Breast epithelium (tissue), 4 donors: Measurements from ENCODE around the gene DDX3X. TPM values are rescaled to one million over a fixed set of nuclear protein-coding genes. Genes with fewer than 3 reads are reported as not detected.

ENCODE experiments used
- DNase-seq, 2 donors: peaks; one replicate each; pipeline ENCODE4 v3.0.0-alpha.2; 2019; ENCODE audit warnings: low spot score in 2 of 2
- H3K27ac ChIP-seq, 2 donors: fragments of 200-600 bp; sonication (generic) in 1 of 2; one replicate each; pipeline ENCODE4 v1.5.1; 2016 to 2019; ENCODE audit warnings: mild to moderate bottlenecking in 1 of 2
- H3K27me3 ChIP-seq, 2 donors: fragments of 200-600 bp; sonication (generic) in 1 of 2; one replicate each; pipeline versions ENCODE4 v1.5.1 to v1.6.0; 2017 to 2019; ENCODE audit warnings: control low read depth in 1 of 2, mild to moderate bottlenecking in 1 of 2
- H3K36me3 ChIP-seq: fragments of 200-600 bp; one replicate; pipeline ENCODE4 v1.5.1; 2019
- H3K4me1 ChIP-seq, 2 donors: fragments of 200-600 bp; sonication (generic); one replicate each; pipeline ENCODE4 v1.5.1; 2016 to 2019; ENCODE audit warnings: control low read depth in 1 of 2
- H3K4me3 ChIP-seq, 3 donors: fragments of 200-600 bp; sonication (generic); 1 replicate in 2 of 3; 2 replicates in 1 of 3; pipeline ENCODE4 v1.5.1; 2016 to 2019; ENCODE audit warnings: mild to moderate bottlenecking in 3 of 3, moderate library complexity in 2 of 3
- H3K9me3 ChIP-seq, 2 donors: fragments of 200-600 bp; sonication (generic) in 1 of 2; one replicate each; pipeline ENCODE4 v1.5.1; 2016 to 2019; ENCODE audit warnings: control low read depth in 1 of 2
- CTCF ChIP-seq, 3 donors: fragments of 450-650 bp; IDR thresholded peaks; one replicate each; pipeline ENCODE4 v1.5.1; 2016 to 2017; ENCODE audit warnings: antibody characterized with exemption in 3 of 3, mild to moderate bottlenecking in 3 of 3, moderate library complexity in 3 of 3
- POLR2A ChIP-seq: fragments of 450-650 bp; IDR thresholded peaks from one replicate; pipeline ENCODE4 v1.6.1; 2016; ENCODE audit warnings: antibody characterized with exemption, mild to moderate bottlenecking, moderate library complexity
- POLR2AphosphoS5 ChIP-seq, 3 donors: sonication (generic); formaldehyde crosslinking; IDR thresholded peaks; one replicate each; pipeline ENCODE4 v1.6.1; 2017; ENCODE audit warnings: antibody characterized with exemption in 3 of 3
- intact Hi-C: fragments of 100-400 bp; cut with DNase I; formaldehyde crosslinking; loops from one replicate; pipeline ENCODE4 v1.15.1; 2023; ENCODE audit warnings: low total_unique reads
- total RNA-seq, 3 donors: library from RNA; depleted of rRNA; stranded (reverse); fragments of >200 nt; gene quantifications; one replicate each; pipeline ENCODE4 v1.1.0, GENCODE V29; 2016

The DDX3X gene
- total RNA-seq, 3 donors from 2014 or later: 239 to 375 (median 248) TPM

DNA sequence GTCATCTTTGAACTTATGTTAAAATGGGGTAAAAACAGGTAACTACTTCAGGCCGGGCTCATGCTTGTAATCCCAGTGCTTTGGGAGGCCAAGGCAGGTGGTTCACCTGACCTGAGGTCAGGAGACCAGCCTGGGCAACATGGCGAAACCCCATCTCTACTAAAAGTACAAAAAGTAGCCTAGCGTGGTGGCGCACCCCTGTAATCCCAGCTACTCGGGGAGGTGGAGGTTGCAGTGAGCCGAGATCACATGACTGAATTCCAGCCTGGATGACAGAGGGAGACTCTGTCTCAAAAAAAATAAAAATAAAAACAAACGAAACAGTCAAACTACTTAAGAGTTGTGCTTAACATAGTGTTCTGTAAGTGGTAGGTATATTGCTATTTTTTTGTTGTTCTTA lies 2.5 kb downstream of the DDX3X start:
- Histone ChIP-seq H3K27ac (peak overlapping the region; percentile 100), H3K4me3 (peak overlapping the region; percentile 82 to 97 (median 92)), H3K9me3 (no peaks in the 10 kb centered on the region), H3K36me3 (peaks cover 2% of the 10 kb centered on the region), H3K27me3 (no peaks in the 10 kb centered on the region), H3K4me1 (peaks cover 0 to 30% of the 10 kb centered on the region in 2 donors)
- no peak for DNase-seq
- intact Hi-C loops: no loop called here
- no peak for TF ChIP-seq CTCF (IDR thresholded peaks at IDR 0.05)
- TF ChIP-seq POLR2A: no peak
- peak in 1 of 3 donors; percentile 50 for TF ChIP-seq POLR2AphosphoS5 (IDR thresholded peaks at IDR 0.05)

- Histone ChIP-seq H3K27ac (no peak overlapping the region), H3K4me3 (peak overlapping the region; percentile 82 to 97 (median 92)), H3K27me3 (no peaks in the 10 kb centered on the region), H3K9me3 (no peaks in the 10 kb centered on the region), H3K36me3 (peaks cover 5% of the 10 kb centered on the region), H3K4me1 (peaks cover 0 to 30% of the 10 kb centered on the region in 2 donors)
- no peak for DNase-seq
- intact Hi-C loops: no loop called here
- TF ChIP-seq CTCF (IDR thresholded peaks at IDR 0.05): no peak
Observed at GRCh38 chrX:41337140-41337539, 3.2 kb downstream of the DDX3X start.

DNA sequence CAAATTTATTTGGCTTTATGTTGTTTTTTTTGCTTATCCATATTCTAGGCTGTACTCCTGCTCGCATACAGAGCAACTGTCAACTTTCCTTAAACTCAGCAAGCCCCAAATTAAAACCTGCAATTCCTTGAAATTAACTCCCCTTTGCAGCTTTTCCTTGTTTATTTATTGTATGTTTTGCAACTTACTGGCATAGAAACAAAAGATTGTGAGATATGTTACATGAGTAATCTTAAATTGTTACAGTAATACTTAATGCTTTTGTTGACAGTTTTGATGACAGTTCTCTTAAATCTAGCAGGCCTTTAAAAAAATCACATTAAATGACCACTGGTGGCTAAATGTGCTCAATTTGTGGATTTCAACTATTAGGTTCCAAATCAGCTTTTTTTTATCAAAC lies 4.5 kb downstream of the DDX3X start:
- TF ChIP-seq POLR2AphosphoS5 (IDR thresholded peaks at IDR 0.05) (no peak), CTCF (IDR thresholded peaks at IDR 0.05) (no peak), POLR2A (no peak)
- peaks cover 17% of the 10 kb centered on the region for H3K36me3 ChIP-seq
- H3K4me1 ChIP-seq: peaks cover 0 to 30% of the 10 kb centered on the region in 2 donors
- no peak for DNase-seq
- no peaks in the 10 kb centered on the region for H3K9me3 ChIP-seq
- peak overlapping the region in 2 of 3 donors; percentile 92 to 97 for H3K4me3 ChIP-seq
- H3K27ac ChIP-seq: peak overlapping the region in 1 of 2 donors; percentile 7
- intact Hi-C loops: no loop called here
- no peaks in the 10 kb centered on the region for H3K27me3 ChIP-seq

- no peaks in the 10 kb centered on the region for H3K27me3 ChIP-seq
- no peak for DNase-seq
- peaks cover 17% of the 10 kb centered on the region for H3K36me3 ChIP-seq
- peak overlapping the region; percentile 4 to 35 for H3K27ac ChIP-seq
- intact Hi-C loops: no loop called here
- TF ChIP-seq CTCF (IDR thresholded peaks at IDR 0.05): no peak
- no peak for TF ChIP-seq POLR2A
- TF ChIP-seq POLR2AphosphoS5 (IDR thresholded peaks at IDR 0.05): no peak
- H3K9me3 ChIP-seq: no peaks in the 10 kb centered on the region
- peak overlapping the region in 2 of 3 donors; percentile 1 to 46 for H3K4me3 ChIP-seq
- peaks cover 0 to 30% of the 10 kb centered on the region in 2 donors for H3K4me1 ChIP-seq
Observed at GRCh38 chrX:41339148-41339547, 5.2 kb downstream of the DDX3X start.

DNA sequence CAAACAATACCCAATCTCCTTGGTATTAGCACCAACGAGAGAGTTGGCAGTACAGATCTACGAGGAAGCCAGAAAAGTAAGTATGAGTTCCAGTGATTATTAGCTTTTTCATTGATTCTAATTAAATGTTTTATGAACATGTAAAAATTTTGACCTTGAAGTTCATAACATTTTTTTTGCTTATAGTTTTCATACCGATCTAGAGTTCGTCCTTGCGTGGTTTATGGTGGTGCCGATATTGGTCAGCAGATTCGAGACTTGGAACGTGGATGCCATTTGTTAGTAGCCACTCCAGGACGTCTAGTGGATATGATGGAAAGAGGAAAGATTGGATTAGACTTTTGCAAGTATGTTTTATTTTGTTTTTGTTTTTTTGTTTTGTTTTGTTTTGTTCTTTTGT lies 10.1 kb downstream of the DDX3X start:
- Histone ChIP-seq H3K4me1 (peaks cover 0 to 5% of the 10 kb centered on the region in 2 donors), H3K4me3 (no peak overlapping the region), H3K27me3 (no peaks in the 10 kb centered on the region), H3K36me3 (peaks cover 31% of the 10 kb centered on the region), H3K9me3 (no peaks in the 10 kb centered on the region), H3K27ac (no peak overlapping the region)
- DNase-seq: no peak
- TF ChIP-seq POLR2A (no peak), CTCF (IDR thresholded peaks at IDR 0.05) (no peak), POLR2AphosphoS5 (IDR thresholded peaks at IDR 0.05) (no peak)
- intact Hi-C loops: no loop called here
